Activated CD8-positive, alpha-beta T cell treated with anti-CD3 and anti-CD28 coated beads for 36 hours (primary cell): ENCODE results near the gene FKBP15. TPM values are rescaled to one million over a fixed set of nuclear protein-coding genes. Genes with fewer than 3 reads are reported as not detected.

Experiments
- ATAC-seq: fragments of 200-7000 bp; cut with Tn5 transposase; one replicate; pipeline ENCODE4 v1.10.0; 2021; ENCODE audit warnings: mild to moderate bottlenecking, moderate library complexity
- CTCF ChIA-PET: fragments of 350-600 bp; sonication (Branson Sonifier 250); formaldehyde crosslinking; loops from one replicate; lab custom pipeline; 2021; ENCODE audit warnings: antibody characterized with exemption; lab: Charles Lee
- POLR2A ChIA-PET: fragments of 350-600 bp; sonication (Branson Sonifier 250); formaldehyde crosslinking; loops from one replicate; lab custom pipeline; 2021; ENCODE audit warnings: antibody characterized with exemption; lab: Charles Lee
- DNase-seq: peaks from one replicate; pipeline ENCODE4 v3.0.0-alpha.2; 2020
- H3K27ac Mint-ChIP-seq: one replicate; pipeline ENCODE4 v1.8.0; 2021; ENCODE audit warnings: mild to moderate bottlenecking, mixed read lengths
- H3K27me3 Mint-ChIP-seq: one replicate; pipeline ENCODE4 v1.8.0; 2021; ENCODE audit warnings: mixed read lengths
- H3K36me3 Mint-ChIP-seq: one replicate; pipeline ENCODE4 v1.8.0; 2021; ENCODE audit warnings: low read depth, mixed read lengths
- H3K4me1 Mint-ChIP-seq: one replicate; pipeline ENCODE4 v1.8.0; 2021; ENCODE audit warnings: low read depth, mixed read lengths
- H3K4me3 Mint-ChIP-seq: one replicate; pipeline ENCODE4 v1.8.0; 2021; ENCODE audit warnings: mild to moderate bottlenecking, moderate library complexity, mixed read lengths
- H3K9me3 Mint-ChIP-seq: one replicate; pipeline ENCODE4 v1.8.0; 2021; ENCODE audit warnings: mixed read lengths
- CTCF ChIP-seq: fragments of 200-600 bp; IDR thresholded peaks from one replicate; pipeline ENCODE4 v1.8.0; 2022; ENCODE audit warnings: antibody characterized with exemption, mild to moderate bottlenecking
- intact Hi-C: fragments of 100-400 bp; cut with micrococcal nuclease; formaldehyde crosslinking; loops from one replicate; pipeline ENCODE4 v1.10.0; 2022
- total RNA-seq, 2 experiments: library from RNA; stranded (reverse); gene quantifications; one replicate each; pipeline ENCODE4 v1.2.3, GENCODE V29; 2021

The FKBP15 gene
- total RNA-seq, 2 experiments from 2014 or later = 32.5 to 33.7 TPM

- POLR2A ChIA-PET = no interaction called here
- H3K9me3 Mint-ChIP-seq = peaks cover 11% of the 10 kb centered on the region
- no peaks in the 10 kb centered on the region for H3K4me1 Mint-ChIP-seq
- no peak overlapping the region for H3K27ac Mint-ChIP-seq
- no peak for TF ChIP-seq CTCF
- intact Hi-C loops = no loop called here
- peaks cover 17% of the 10 kb centered on the region for H3K27me3 Mint-ChIP-seq
- no peak overlapping the region for H3K4me3 Mint-ChIP-seq
- CTCF ChIA-PET = no interaction called here
- DNase-seq (no peak), ATAC-seq (no peak)
- peaks cover 3% of the 10 kb centered on the region for H3K36me3 Mint-ChIP-seq
Observed at GRCh38 chr9:113138760-113139159, 82.3 kb downstream of the FKBP15 start.

- H3K27ac Mint-ChIP-seq = no peak overlapping the region
- H3K36me3 Mint-ChIP-seq = peaks cover 3% of the 10 kb centered on the region
- intact Hi-C loops = no loop called here
- ATAC-seq (no peak), DNase-seq (no peak)
- H3K4me1 Mint-ChIP-seq = no peaks in the 10 kb centered on the region
- peaks cover 13% of the 10 kb centered on the region for H3K27me3 Mint-ChIP-seq
- ChIA-PET CTCF (interaction anchor here (1.6 kb wide), 1 partner anchor 25 kb away, joined by 4 read pairs; no protein-coding TSS in a partner anchor), POLR2A (no interaction called here)
- peaks cover 11% of the 10 kb centered on the region for H3K9me3 Mint-ChIP-seq
- no peak overlapping the region for H3K4me3 Mint-ChIP-seq
- no peak for TF ChIP-seq CTCF
Observed at GRCh38 chr9:113137196-113138168, 83.6 kb downstream of the FKBP15 start.

GRCh38 chr9:113131689-113132151 lies 89.4 kb downstream of the FKBP15 start:
- H3K27ac Mint-ChIP-seq = no peak overlapping the region
- CTCF ChIA-PET = interaction anchor here (1.2 to 3.1 kb wide), 2 partner anchors 18 to 19 kb away, joined by 3 to 9 read pairs; no protein-coding TSS in a partner anchor
- no peaks in the 10 kb centered on the region for H3K9me3 Mint-ChIP-seq
- intact Hi-C loops = no loop called here
- ATAC-seq (no peak), DNase-seq (peak; percentile 24)
- no peaks in the 10 kb centered on the region for H3K36me3 Mint-ChIP-seq
- H3K27me3 Mint-ChIP-seq = peaks cover 23% of the 10 kb centered on the region
- no peaks in the 10 kb centered on the region for H3K4me1 Mint-ChIP-seq
- H3K4me3 Mint-ChIP-seq = no peak overlapping the region
- TF ChIP-seq CTCF = no peak
- POLR2A ChIA-PET = interaction anchor here (0.8 kb wide), 1 partner anchor 19 kb away, joined by 3 read pairs; the partner anchor contains the start of gene SLC31A2

- Mint-ChIP-seq H3K27me3 (peaks cover 27% of the 10 kb centered on the region), H3K4me3 (no peak overlapping the region), H3K36me3 (no peaks in the 10 kb centered on the region), H3K27ac (no peak overlapping the region), H3K4me1 (no peaks in the 10 kb centered on the region), H3K9me3 (no peaks in the 10 kb centered on the region)
- no peak for TF ChIP-seq CTCF
- DNase-seq = no peak
- ATAC-seq = no peak
- ChIA-PET CTCF (interaction anchor here (3.1 kb wide), 1 partner anchor 17 kb away, joined by 9 read pairs; no protein-coding TSS in a partner anchor), POLR2A (no interaction called here)
- intact Hi-C loops = no loop called here
Observed at GRCh38 chr9:113129884-113130283, 91.2 kb downstream of the FKBP15 start.

GRCh38 chr9:113129466-113129865 lies 91.6 kb downstream of the FKBP15 start:
- ATAC-seq (no peak), DNase-seq (no peak)
- TF ChIP-seq CTCF = no peak
- H3K27ac Mint-ChIP-seq = no peak overlapping the region
- intact Hi-C loops = no loop called here
- peaks cover 27% of the 10 kb centered on the region for H3K27me3 Mint-ChIP-seq
- no peaks in the 10 kb centered on the region for H3K36me3 Mint-ChIP-seq
- POLR2A ChIA-PET = no interaction called here
- no peak overlapping the region for H3K4me3 Mint-ChIP-seq
- CTCF ChIA-PET = no interaction called here
- no peaks in the 10 kb centered on the region for H3K9me3 Mint-ChIP-seq
- no peaks in the 10 kb centered on the region for H3K4me1 Mint-ChIP-seq
